ENCODE data around the gene ATP8A2.
"Not testable (repeated sequence)": the region's sequence is repeated elsewhere in the genome, so short reads cannot be mapped to it uniquely, and the experiment has no call there.

Gene ATP8A2

GRCh38 chr13:25466880-25467279, 95.1 kb downstream of the ATP8A2 start:
- no peak for DNase-seq

- no peak for DNase-seq
Observed at GRCh38 chr13:25468325-25469168, 96.8 kb downstream of the ATP8A2 start.

- DNase-seq = no peak
Observed at GRCh38 chr13:25469169-25469525, 97.4 kb downstream of the ATP8A2 start.

GRCh38 chr13:25473864-25474263, 102.1 kb downstream of the ATP8A2 start:
- DNase-seq = no peak

- no peak for DNase-seq
Observed at GRCh38 chr13:25478186-25478585, 106.4 kb downstream of the ATP8A2 start.

- no peak for DNase-seq
Observed at GRCh38 chr13:25489238-25489637, 117.5 kb downstream of the ATP8A2 start.

- no peak for DNase-seq
Observed at GRCh38 chr13:25490236-25490635, 118.5 kb downstream of the ATP8A2 start.

GRCh38 chr13:25493931-25494640, 122.3 kb downstream of the ATP8A2 start:
- DNase-seq = no peak

- no peak for DNase-seq
Observed at GRCh38 chr13:25494698-25495411, 123.1 kb downstream of the ATP8A2 start.

GRCh38 chr13:25501231-25501630, 129.5 kb downstream of the ATP8A2 start:
- DNase-seq = no peak

- no peak for DNase-seq
Observed at GRCh38 chr13:25502031-25502430, 130.3 kb downstream of the ATP8A2 start.

GRCh38 chr13:25502551-25502950, 130.8 kb downstream of the ATP8A2 start:
- no peak for DNase-seq

GRCh38 chr13:25503856-25504255, 132.1 kb downstream of the ATP8A2 start:
- DNase-seq = no peak

- no peak for DNase-seq
Observed at GRCh38 chr13:25507841-25508240, 136.1 kb downstream of the ATP8A2 start.

- DNase-seq = not testable (repeated sequence)
Observed at GRCh38 chr13:25513060-25513459, 141.3 kb downstream of the ATP8A2 start.

GRCh38 chr13:25518441-25518840, 146.7 kb downstream of the ATP8A2 start:
- no peak for DNase-seq

GRCh38 chr13:25525884-25526283, 154.1 kb downstream of the ATP8A2 start:
- DNase-seq = no peak

GRCh38 chr13:25528266-25528665, 156.5 kb downstream of the ATP8A2 start:
- DNase-seq = no peak

GRCh38 chr13:25529425-25529824, 157.7 kb downstream of the ATP8A2 start:
- DNase-seq = no peak

- no peak for DNase-seq
Observed at GRCh38 chr13:25538276-25538675, 166.5 kb downstream of the ATP8A2 start.

GRCh38 chr13:25541434-25542123, 169.8 kb downstream of the ATP8A2 start:
- no peak for DNase-seq

- not testable (repeated sequence) for DNase-seq
Observed at GRCh38 chr13:25548991-25549390, 177.2 kb downstream of the ATP8A2 start.

GRCh38 chr13:25561812-25562211, 190.0 kb downstream of the ATP8A2 start:
- no peak for DNase-seq

Measured in stimulated activated CD4-positive, alpha-beta T cell treated with anti-CD3 and anti-CD28 coated beads, Interleukin-4, amount 100 ng/mL, for 24 hours (primary cell).